CD4-positive, alpha-beta T cell treated with Interleukin-1 beta for 1 hour (primary cell): ENCODE data around the gene DNMT3B.
A peak's percentile ranks its signal among the peaks of the same experiment; 100 is the strongest.
"Not testable (repeated sequence)": the region's sequence is repeated elsewhere in the genome, so short reads cannot be mapped to it uniquely, and the experiment has no call there.

Source experiments
- DNase-seq, 2 donors: peaks; one replicate each; pipeline ENCODE4 v3.0.0-alpha.2; 2020 to 2022

Gene DNMT3B

GRCh38 chr20:32763202-32764004 lies 1.2 kb downstream of the DNMT3B start:
- no peak for DNase-seq

GRCh38 chr20:32764005-32764960 lies 2.1 kb downstream of the DNMT3B start:
- DNase-seq: no peak

GRCh38 chr20:32765230-32765875 lies 3.2 kb downstream of the DNMT3B start:
- DNase-seq: not testable (repeated sequence)

GRCh38 chr20:32767418-32768198 lies 5.4 kb downstream of the DNMT3B start:
- no peak for DNase-seq

- DNase-seq: no peak
Measured at GRCh38 chr20:32772046-32772445, 9.9 kb downstream of the DNMT3B start.

GRCh38 chr20:32773223-32773622 lies 11.0 kb downstream of the DNMT3B start:
- DNase-seq: no peak

GRCh38 chr20:32773855-32774254 lies 11.7 kb downstream of the DNMT3B start:
- no peak for DNase-seq

- no peak for DNase-seq
Measured at GRCh38 chr20:32775336-32775991, 13.3 kb downstream of the DNMT3B start.

- no peak for DNase-seq
Measured at GRCh38 chr20:32777177-32777956, 15.2 kb downstream of the DNMT3B start.

- DNase-seq: no peak
Measured at GRCh38 chr20:32779500-32780211, 17.5 kb downstream of the DNMT3B start.

- DNase-seq: no peak
Measured at GRCh38 chr20:32780278-32780677, 18.1 kb downstream of the DNMT3B start.

GRCh38 chr20:32780749-32781655 lies 18.8 kb downstream of the DNMT3B start:
- DNase-seq: no peak

GRCh38 chr20:32784369-32785080 lies 22.3 kb downstream of the DNMT3B start:
- no peak for DNase-seq

GRCh38 chr20:32786059-32786760 lies 24.0 kb downstream of the DNMT3B start:
- no peak for DNase-seq

GRCh38 chr20:32787168-32787567 lies 25.0 kb downstream of the DNMT3B start:
- DNase-seq: no peak

- peak; percentile 73 to 77 for DNase-seq
Measured at GRCh38 chr20:32789896-32790750, 27.9 kb downstream of the DNMT3B start.

- no peak for DNase-seq
Measured at GRCh38 chr20:32790751-32791057, 28.5 kb downstream of the DNMT3B start.
